ENCODE results near the gene CBX1.

DNA sequence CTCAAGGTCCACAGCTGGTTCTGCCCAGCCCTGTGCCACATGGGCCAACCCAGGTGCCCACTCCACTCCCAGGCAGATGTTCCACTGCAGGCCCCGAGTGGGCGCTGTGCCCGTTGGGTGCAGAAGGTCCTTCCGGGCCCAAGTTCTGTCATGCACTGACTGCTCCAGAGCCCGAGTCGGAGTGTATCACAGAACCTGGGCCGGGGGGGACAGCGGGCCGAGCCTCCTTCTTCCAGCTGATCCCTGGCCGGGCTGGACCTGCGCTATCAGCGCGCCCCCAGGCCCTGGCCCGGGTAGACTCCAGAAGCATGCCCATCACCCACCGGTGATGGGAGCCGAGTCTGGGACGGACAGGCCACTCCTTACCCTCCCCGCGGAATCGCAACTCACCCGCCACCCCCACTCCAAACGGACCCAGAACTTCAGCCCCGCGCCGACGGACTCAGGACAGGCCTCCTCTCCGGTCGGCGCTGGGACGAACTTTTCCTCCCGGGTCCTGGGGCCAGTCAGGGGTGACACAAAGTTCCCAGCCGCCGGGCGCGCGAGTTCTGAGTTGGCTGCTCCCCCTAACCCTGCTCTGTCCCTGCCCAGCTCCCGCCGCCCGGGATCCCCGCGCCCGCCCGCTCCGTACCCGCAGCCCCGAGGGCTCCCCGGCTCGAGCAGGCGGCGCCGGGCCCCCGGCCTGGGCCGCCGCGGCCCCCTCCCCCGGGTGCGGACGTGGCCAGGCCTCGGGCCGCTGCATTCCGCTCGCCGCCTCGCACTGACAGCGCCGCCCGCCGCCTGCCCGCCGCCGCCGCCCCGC is 64.0 kb downstream of the CBX1 start, which contains the start of gene COPZ2:
- TF ChIP-seq, protein P1, sequence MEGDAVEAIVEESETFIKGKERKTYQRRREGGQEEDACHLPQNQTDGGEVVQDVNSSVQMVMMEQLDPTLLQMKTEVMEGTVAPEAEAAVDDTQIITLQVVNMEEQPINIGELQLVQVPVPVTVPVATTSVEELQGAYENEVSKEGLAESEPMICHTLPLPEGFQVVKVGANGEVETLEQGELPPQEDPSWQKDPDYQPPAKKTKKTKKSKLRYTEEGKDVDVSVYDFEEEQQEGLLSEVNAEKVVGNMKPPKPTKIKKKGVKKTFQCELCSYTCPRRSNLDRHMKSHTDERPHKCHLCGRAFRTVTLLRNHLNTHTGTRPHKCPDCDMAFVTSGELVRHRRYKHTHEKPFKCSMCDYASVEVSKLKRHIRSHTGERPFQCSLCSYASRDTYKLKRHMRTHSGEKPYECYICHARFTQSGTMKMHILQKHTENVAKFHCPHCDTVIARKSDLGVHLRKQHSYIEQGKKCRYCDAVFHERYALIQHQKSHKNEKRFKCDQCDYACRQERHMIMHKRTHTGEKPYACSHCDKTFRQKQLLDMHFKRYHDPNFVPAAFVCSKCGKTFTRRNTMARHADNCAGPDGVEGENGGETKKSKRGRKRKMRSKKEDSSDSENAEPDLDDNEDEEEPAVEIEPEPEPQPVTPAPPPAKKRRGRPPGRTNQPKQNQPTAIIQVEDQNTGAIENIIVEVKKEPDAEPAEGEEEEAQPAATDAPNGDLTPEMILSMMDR (IDR thresholded peaks at IDR 0.05; ENCODE audit: low read depth, low read length, poor library complexity, severe bottlenecking): peak; percentile 84
- no peak for TF ChIP-seq EZH2phosphoT487 (IDR thresholded peaks at IDR 0.05; ENCODE audit: borderline replicate concordance, low read length)

Measured in DOHH2 (cell line).